Endometrium (tissue), 2 donors: ENCODE results near the gene EIPR1.

ENCODE experiments used
- FAIRE-seq: peaks from 2 replicates; lab custom pipeline; 2012; peaks lifted over from hg19 to GRCh38; lab: Jason Lieb, UNC
- donor health status: control.
- donor health status: control.

EIPR1 gene

DNA sequence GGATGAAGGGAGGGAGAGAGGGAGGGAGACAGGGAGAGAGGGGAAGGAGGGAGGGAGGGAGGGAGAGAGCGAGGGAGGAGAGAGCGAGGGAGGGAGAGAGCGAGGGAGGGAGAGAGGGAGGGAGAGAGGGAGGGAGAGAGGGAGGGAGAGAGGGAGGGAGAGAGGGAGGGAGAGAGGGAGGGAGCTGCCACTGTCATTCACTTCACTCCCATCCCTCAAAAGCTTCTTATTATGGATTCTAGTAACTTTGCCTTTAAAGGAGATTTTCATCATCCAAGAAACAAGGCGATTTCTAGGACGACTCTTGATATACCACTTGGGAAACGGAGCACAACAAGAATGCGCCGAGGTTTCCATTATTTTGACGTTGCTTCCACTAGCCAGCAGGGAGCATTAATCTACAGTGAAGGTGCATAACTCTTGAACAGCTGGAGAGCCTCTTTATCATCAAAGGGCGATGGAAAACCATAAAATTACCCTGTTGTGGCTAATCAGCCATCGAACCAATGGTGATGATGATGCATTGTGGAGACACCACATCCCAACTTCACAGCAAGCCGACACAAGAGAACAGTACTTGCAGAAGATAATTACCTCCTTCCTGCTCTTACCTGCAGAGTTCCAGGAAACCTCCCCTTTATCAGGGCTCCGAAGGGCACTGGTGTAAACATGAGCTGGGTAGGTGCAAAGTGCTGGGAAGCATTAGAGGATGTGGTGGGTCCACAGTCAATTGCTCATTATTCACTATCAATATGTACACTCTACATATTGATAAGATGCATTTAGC lies 130.5 kb downstream of the EIPR1 start:
- no peak for FAIRE-seq

DNA sequence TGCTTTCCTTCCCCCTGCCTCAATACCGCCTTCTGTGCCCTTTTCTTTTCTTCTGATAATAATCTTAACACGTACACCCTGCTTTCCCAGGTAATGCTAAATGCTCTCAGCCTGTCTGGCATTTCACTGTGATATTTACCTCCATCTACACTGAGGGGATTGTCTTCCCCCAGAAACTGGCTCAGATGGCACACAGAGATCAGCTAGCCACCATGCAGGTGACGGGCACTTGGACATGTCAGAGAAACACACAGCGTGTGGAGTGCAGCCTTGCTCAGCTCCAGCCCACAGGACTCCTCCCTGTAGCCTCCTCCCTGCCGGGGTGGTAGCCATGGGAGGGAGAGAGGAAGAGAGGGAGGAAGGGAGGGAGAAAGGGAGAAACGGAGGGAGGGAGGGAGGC lies 131.2 kb downstream of the EIPR1 start:
- FAIRE-seq, result no peak

DNA sequence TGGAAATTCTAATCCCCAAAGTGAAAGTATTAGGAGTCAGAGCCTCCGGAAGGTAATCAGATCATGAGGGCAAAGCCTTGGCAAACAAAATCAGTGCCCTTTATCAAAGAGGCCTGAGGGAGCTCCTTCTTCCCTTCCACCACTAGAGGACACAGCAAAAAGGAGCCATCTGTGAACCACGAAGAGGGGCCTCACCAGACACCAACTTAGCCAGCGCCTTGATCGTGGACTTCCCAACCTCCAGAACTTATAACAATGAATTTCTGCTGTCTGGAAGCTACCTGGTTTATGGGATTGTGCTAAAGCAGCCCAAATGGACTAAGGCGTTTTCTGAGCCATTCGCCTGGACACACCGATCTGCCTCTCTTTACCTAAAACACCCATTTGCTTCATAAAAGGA lies 133.1 kb downstream of the EIPR1 start:
- no peak for FAIRE-seq

DNA sequence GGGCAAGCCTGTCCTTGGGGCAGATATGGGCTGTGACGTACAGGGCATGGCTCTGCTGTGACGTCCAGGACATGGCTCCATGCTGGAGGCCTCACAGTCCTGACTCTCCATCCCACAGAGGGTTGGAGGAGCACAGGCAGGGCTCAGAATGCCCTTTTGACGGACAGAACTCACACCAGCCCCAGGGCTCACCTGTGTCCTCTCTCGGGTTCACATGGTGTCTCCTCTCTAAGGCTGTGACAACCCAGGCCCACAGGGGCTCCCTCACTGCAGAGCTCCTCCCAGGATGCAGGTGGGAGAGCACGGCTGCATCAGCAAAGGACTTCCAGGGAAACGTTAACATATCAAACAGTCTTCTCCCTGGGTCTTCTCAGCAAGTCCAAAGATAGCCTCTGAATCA lies 133.8 kb downstream of the EIPR1 start:
- no peak for FAIRE-seq

DNA sequence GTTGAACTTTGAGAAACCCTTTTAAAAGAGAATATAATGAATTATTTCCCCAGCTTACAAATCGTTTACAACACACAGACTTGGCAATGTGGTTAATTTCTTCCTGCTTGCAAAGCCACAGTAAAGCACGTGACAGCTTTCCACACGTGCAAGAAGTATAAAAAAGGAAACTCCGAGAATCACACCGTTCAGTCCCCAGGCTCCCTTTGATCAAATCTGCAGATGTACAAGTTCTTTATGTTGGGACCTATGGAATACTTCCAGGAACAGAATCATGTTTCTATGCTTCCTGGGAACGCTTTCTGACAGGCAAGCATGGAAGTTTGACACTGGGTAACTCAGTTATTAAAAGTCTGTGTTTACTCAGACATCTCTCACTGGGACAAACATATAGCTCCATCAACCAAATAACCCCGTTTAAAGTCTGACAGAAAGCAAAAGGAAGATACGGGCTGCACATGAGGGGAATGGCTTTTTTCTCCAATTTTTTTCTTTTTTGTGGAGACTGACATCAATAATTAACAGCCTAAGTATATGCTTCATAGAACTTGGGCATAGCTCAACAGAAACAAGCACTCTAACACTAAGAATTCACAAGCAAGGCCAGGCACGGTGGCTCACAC lies 134.8 kb downstream of the EIPR1 start:
- FAIRE-seq, result no peak

DNA sequence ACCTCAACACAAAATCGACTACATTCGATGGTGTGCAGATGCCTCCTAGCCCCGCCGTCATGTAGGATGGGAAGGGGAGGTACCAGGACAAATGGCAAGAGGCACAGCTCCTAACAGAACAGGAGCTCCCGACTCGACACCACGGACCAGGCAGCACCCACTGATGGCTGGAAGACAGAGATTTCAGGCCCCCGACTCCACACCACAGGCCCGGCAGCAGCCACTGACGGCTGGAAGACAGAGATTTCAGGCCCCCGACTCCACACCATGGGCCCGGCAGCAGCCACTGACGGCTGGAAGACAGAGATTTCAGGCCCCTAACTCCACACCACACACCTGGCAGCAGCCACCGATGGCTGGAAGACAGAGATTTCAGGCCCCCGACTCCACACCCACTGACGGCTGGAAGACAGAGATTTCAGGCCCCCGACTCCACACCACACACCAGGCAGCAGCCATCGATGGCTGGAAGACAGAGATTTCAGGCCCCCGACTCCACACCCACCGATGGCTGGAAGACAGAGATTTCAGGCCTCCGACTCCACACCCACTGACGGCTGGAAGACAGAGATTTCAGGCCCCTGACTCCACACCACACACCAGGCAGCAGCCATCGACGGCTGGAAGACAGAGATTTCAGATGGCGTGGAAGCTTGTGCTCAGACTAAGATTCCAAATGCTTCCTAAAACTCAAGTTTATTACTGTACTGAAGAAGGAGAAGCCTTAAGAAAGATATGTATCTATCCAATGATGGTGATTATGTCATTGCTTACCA lies 135.5 kb downstream of the EIPR1 start:
- FAIRE-seq, result no peak

DNA sequence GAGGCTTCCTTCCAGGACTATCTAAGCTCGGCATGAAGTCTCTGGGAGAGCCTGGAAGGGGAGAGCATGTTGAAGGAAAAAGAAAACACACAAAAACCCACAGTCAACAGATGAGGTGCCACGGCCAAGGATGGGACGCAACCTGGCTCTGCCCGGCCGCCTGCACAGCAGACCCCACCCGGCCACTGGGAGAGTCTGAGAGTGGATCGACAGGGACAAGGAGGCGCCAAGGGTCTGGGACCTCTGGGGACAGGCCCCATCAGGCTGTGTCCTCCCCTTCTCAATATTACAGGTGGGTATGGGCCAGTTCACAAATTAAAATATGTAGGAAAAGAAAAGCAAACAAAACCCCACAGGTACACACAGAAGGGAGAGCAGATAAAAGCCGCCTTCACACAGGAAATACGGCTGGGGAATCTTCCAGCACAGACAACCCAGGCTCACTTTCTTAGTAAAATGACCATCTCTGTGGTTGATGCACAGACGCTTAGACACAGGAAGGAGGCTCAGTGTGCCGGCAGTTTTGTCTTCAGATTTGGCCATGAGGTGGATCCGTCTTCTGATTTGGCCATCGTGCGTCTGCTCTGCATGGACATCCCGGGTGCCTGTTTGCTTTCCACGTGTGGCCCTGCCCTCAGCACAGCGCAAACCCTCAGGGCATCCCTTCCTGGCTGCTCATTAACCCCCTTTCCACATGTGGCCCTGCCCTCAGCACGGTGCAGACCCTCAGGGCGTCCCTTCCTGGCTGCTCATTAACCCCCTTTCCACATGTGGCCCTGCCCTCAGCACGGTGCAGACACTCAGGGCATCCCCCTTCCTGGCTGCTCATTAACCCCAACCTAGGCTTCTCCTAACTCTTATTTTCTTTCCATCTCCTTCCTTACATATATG lies 138.4 kb downstream of the EIPR1 start:
- no peak for FAIRE-seq

DNA sequence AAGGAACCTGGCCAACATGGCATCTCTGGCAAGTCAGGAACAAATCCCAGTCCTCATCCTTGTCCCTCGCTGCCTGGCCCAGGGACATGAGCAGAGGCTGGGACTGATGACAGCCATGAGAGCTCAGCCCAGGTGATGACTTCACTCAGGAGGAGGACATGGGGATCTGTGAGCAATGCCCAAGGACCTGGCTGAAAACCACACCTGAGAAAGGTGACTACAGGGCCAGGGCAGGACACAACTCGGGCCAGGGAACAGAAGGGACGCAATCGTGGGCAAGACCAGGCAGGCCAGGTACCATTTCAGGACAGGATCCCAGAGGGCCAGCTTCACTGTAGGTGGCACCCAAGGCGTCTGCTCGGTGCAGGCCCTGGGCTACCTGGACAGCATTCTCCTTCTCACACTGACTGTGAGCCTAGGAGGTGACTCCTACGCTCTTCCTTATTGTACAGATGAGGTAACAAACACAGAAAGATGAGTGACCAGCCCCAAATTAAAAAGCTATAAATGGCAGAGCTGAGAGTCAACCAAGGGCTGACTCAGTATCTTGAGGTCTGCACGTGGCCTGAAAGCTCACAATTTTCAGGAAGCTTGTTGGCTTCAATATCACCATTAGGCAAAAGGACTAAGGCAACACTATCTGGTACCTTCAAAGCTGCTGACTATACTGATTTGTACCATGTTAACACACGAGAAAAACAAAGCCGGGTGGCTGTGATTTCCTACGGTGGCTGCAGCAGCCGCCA lies 141.1 kb downstream of the EIPR1 start:
- no peak for FAIRE-seq

DNA sequence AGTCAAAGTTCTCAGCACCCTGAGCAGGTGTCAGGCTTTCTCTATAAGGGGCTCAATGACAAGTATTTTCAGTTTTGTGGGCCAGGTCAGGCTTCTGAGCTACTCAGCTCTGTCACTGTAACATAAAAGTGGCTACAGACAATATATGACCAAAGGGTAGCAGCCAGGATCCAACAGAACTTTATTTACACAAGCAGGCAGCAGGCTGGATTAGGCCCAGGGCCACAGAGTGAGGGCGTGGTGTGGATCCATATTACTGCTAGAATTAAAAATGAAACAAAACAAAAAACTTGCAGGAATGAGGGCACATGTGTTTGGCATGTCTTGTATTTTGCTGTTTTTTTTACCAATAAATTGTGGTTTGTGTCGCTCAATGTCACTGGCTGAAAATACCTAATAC lies 143.7 kb downstream of the EIPR1 start:
- no peak for FAIRE-seq

DNA sequence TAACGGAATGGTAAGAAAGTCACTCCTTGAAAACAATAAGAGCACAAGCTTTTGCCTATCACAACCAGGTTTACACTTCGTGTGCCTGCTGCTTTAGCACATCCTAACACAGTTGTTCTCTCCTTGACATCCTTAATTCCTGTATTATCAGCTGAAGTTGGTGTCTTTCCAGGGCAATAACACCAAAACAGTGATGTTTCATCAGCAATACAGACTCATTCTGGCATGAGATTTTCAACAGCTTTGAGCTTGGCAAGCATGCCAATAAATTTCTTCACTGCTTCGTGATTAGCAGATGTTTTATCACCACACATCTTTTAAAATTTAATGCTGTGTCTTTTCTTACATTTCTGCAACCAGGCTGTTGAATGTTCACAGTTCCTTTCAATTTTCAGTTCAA lies 148.4 kb downstream of the EIPR1 start:
- FAIRE-seq, result no peak

DNA sequence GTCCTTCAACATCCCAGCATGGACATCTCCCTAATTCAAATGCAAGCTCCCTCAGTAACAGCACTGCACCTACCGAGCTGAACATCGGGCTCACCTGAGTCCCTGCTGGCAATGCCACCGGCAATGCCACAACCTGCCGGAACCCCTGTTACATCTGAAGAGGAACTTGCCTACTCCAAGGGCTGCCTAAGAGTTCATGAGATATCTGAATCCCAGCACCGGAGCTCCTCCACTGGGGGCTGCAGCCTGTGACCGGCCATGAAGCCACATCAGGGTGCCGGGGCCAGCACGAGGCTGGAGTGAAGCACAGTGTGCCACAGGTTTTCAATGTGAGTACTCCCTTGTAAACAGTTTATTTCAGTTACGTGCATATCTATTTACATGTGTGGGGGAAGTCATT lies 152.9 kb downstream of the EIPR1 start:
- no peak for FAIRE-seq

DNA sequence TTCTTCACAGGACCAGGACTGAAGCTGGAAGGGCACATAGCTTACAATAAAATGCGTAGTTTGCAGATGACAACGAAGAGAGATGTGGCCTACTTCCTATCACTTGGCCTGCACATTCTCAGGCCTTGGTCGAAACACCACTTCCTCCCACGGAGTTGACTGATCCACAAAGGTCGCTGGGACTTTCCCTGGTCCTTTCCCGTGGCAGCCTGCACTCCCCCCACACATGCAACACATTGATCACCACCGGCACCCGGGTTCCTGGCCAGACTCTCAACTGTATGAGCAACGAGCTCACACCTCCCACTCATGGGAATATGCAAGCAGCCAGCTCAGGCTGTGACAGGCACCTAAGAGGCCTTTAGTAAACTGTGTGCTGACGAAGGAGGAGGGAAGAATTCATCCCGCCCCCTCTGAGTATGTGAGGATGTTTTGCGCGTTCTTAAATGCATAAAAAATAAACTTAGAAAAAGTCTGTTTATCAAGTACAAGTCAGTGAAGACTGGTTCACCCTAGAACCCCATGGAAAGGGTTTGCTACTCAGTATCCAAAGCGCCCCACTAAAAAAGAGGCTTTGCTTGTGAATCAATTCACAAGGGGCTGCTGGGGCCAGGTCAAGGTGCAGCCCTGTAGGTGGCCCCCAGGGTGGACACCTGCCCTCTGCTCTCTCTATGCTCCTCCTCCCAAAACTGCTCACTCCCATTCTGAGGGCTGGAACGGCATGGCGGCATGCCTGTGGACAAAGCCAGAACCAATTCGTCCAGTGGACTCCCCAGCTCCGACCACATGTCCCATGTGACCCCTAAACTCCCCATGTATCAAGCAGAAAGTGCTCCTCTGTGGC lies 154.3 kb downstream of the EIPR1 start:
- no peak for FAIRE-seq

DNA sequence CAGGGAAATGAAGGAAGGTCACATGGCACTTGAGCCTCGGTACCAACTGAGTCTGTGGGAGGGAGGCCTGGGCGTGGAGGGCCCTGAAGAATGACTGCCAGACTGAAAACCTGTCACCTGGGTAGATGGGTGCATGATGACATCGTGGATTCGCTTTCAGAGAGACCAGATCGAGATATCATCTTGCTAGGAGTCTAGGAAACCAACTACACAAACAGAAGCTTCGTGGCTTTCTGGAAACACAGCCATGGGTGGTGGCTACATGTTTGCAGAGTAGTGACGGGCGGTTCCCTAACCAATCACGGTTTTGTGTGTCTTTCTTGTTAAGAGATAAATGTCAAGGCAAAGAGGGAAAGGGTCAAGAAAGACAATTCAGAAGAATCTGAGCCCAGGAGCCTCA lies 155.0 kb downstream of the EIPR1 start:
- no peak for FAIRE-seq

DNA sequence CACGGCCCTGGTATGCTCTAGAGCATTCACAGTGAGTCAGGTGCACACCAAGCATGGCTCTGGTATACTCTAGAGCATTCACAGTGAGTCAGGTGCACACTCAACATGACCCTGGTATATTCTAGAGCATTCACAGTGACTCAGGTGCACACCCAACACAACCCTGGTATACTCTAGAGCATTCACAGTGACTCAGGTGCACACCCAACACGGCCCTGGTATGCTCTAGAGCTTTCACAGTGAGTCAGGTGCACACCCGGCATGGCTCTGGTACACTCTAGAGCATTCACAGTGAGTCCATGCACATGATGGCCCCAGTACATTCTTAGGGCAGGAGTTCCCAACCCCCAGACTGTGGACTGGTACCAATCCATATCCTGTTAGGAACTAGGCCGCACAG lies 158.1 kb downstream of the EIPR1 start:
- no peak for FAIRE-seq

DNA sequence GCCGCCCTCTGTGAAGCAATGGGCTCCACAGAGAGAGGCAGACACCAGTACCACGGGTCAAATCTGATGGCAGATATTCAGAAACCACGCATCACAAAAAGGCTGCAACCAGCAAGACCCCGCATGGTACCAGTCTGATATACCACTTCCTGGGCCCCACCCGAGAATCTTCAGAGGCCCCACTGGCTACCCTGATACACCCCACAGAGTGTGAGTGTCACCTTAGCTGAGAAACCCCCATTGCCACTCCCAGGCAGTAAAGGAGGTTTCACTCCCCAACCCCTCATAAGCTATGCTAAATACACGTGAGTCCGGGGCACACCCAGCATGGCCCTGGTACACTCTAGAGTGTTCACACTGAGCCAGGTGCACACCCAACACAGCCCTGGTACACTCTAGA lies 160.0 kb downstream of the EIPR1 start:
- no peak for FAIRE-seq

DNA sequence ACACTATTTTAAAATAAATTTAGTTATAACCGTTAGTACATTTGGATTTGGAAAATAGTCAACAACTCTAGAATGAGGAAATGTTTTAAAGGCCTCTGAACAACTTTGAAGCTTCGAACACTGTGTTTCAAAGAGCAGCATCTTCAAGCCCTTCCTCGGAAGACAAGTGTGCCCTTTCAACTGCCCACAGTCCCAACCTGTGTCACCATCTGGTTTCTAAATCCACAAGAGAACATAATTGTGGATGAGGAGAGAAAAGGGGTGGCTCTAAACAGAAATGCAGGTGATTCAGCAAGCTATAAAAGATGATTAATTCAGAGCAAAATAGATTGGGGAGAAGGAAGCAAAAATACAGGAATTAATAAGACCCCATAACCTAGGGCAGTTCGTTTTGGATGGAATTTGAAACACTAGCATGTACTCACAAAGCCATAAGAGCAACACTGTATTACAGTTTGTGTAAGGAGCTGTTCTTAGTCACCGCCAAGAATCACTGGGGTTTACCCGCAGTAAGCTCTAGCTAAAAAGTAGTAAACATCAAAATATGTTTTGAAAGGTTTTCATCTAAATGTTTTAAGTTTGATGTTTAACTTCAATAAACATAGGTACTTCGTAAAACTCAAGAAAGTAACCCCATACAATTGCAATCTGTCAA lies 160.7 kb downstream of the EIPR1 start:
- FAIRE-seq, result no peak

DNA sequence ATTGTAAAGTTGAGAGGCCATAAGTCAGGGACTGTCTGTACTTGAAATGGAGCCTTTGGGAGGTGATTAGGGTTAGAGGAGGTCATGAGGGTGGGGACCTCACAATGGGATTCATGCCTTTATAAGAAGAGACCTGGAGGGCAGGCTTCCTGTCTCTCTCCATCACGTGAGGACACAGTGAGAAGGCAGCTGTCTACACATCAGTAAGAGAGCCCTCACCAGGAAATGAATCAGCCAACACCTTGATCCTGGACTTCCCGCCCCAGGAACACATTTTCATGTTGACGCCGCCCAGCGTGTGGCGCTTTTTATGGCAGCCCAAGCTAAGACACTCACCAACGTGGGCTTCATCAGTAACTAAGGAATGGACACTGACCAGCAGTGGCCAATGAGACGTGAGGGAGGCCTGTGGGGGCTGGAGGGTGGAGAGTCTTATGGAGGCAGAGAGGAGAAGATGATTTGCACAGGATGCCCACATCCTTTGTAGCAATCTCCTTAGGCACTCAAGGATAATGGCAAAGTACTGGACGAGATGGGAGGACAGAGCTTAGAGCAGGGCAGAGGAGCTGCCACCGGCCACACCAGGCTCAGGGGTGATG lies 162.7 kb downstream of the EIPR1 start:
- FAIRE-seq, result no peak

DNA sequence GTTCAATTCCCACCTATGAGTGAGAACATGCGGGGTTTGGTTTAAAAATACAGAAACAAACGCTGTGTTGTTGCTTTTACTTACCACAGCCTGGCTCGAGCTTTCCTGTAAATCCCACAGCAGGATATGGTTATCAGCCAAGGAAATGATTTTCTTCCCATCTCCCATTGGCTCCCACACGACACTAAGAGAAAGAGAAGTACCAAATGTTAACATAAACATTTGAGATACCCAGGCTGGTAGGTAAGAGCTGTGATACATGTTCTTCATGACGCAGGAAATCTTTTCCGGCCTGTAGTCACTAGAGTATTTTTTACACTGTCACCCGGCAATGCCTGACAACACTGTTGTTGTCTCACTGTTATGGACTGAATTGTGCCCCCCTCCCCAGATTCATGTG lies 163.6 kb downstream of the EIPR1 start:
- FAIRE-seq, result no peak

DNA sequence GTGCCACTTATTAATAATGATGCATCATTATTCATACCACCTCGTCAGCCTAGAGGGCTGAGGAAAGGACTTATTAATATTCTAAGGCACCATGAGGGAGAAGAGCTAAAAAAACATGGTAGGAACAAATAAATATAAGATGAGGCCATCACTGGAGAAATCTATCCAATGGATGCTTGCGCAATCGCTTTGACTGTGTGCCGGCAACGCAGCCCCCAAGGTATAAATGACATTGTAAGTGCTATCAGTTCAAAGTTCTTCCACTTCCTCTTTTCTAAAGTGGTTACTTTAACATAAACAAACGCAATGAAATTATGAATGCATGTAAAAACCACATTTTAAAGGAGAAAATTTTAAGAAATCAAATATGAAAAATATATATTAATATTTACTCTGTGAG lies 164.6 kb downstream of the EIPR1 start:
- no peak for FAIRE-seq

DNA sequence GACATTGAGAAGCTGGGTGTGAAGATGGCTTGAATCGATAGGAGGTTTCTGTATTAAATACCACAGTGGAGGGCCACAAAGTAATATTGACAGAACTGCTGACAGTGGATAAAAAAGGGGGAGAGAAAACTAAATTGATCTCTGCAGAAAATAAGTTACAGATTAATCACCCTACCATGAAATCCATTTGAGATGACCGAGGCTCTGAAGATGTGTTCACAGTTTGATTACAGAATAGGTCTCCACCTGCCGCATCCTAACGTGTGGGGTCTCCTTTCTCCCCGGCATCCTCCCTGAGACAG lies 165.6 kb downstream of the EIPR1 start:
- no peak for FAIRE-seq
